Transverse colon (tissue), 4 donors: Measurements from ENCODE around the gene C3orf20. TPM values are rescaled to one million over a fixed set of nuclear protein-coding genes. Genes with fewer than 3 reads are reported as not detected.
A peak's percentile ranks its signal among the peaks of the same experiment; 100 is the strongest.

Experiments used
- DNase-seq: peaks from one replicate; pipeline ENCODE4 v3.0.0-alpha.2; 2019
- H3K27ac ChIP-seq, 4 donors: fragments of 200-600 bp; sonication (generic); 2 replicates each; pipeline ENCODE4 v1.5.1; 2016 to 2018; ENCODE audit warnings: inconsistent platforms in 4 of 4
- H3K27me3 ChIP-seq: fragments of 200-600 bp; sonication (generic); 2 replicates; pipeline ENCODE4 v1.5.1; 2017; ENCODE audit warnings: inconsistent platforms
- H3K36me3 ChIP-seq, 4 donors: fragments of 200-600 bp; sonication (generic); 2 replicates each; pipeline ENCODE4 v1.5.1; 2017 to 2019; ENCODE audit warnings: inconsistent platforms in 4 of 4
- H3K4me1 ChIP-seq, 4 donors: fragments of 200-600 bp; sonication (generic); 2 replicates each; pipeline ENCODE4 v1.5.1; 2017 to 2020; ENCODE audit warnings: inconsistent platforms in 4 of 4
- H3K4me3 ChIP-seq, 4 donors: fragments of 200-600 bp; sonication (generic); 1 replicate in 1 of 4; 2 replicates in 3 of 4; pipeline versions ENCODE4 v1.5.1 to v1.6.1; 2017 to 2019; ENCODE audit warnings: inconsistent platforms in 4 of 4
- H3K9me3 ChIP-seq, 2 donors: fragments of 200-600 bp; sonication (generic); 2 replicates each; pipeline ENCODE4 v1.5.1; 2017 to 2019; ENCODE audit warnings: inconsistent platforms in 2 of 2
- CTCF ChIP-seq, 5 experiments: fragments of 200-600 bp in 3 of 5; fragments of 450-650 bp in 2 of 5; sonication (generic) in 3 of 5; IDR thresholded peaks; 1 replicate in 2 of 5; 2 replicates in 3 of 5; pipeline ENCODE4 v1.5.1; 2016 to 2017; ENCODE audit warnings: antibody characterized with exemption in 5 of 5, inconsistent platforms in 3 of 5, mild to moderate bottlenecking in 2 of 5, moderate library complexity in 1 of 5
- EP300 ChIP-seq: sonication (generic); formaldehyde crosslinking; IDR thresholded peaks from one replicate; pipeline ENCODE4 v1.6.1; 2017; ENCODE audit warnings: antibody characterized with exemption, low read depth
- POLR2A ChIP-seq: fragments of 450-650 bp; IDR thresholded peaks from one replicate; pipeline ENCODE4 v1.6.1; 2016; ENCODE audit warnings: antibody characterized with exemption, mild to moderate bottlenecking, moderate library complexity
- POLR2AphosphoS5 ChIP-seq, 3 donors: sonication (generic); formaldehyde crosslinking; IDR thresholded peaks; one replicate each; pipeline ENCODE4 v1.6.1; 2016; ENCODE audit warnings: antibody characterized with exemption in 3 of 3
- WGBS, 2 donors: methylation state at CpG; one replicate each; pipeline ENCODE4 v1.1.5; 2018; ENCODE audit warnings: low coverage in 1 of 2; 5-methylcytosine and 5-hydroxymethylcytosine counted together
- in situ Hi-C, 4 donors: fragments of 200-750 bp; cut with MboI; loops; one replicate each; pipeline versions ENCODE4 v1.15.0 to v1.15.1; 2017; ENCODE audit warnings: low sequenced_read_pairs in 3 of 4, low pct_ligation_motif_present in 1 of 4, low pct_unique_long_range_greater_than_20kb in 1 of 4
- intact Hi-C: fragments of 100-400 bp; cut with DNase I; formaldehyde crosslinking; loops from one replicate; pipeline ENCODE4 v1.15.1; 2023; ENCODE audit warnings: low total_unique reads
- total RNA-seq, 4 donors: library from RNA; depleted of rRNA; stranded (reverse); fragments of >200 nt; gene quantifications; one replicate each; pipeline ENCODE4 v1.1.0, GENCODE V29; 2016

The C3orf20 gene
- total RNA-seq, 4 donors from 2014 or later: not detected

- no peak overlapping the region for H3K27ac ChIP-seq
- in situ Hi-C loops: no loop called here
Observed at GRCh38 chr3:14779069-14779685, 104.2 kb downstream of the C3orf20 start.

GRCh38 chr3:14780927-14781507, 106.1 kb downstream of the C3orf20 start:
- H3K4me3 ChIP-seq: no peak overlapping the region
- 37 to 47% methylated on average over 5 to 12 of the region's 12 CpGs for WGBS, 2 donors
- peaks cover 0 to 4% of the 10 kb centered on the region in 2 donors for H3K9me3 ChIP-seq
- no peaks in the 10 kb centered on the region for H3K27me3 ChIP-seq
- TF ChIP-seq POLR2AphosphoS5 (IDR thresholded peaks at IDR 0.05) (no peak), POLR2A (no peak), CTCF (IDR thresholded peaks at IDR 0.05) (peak; percentile 39 to 58 (median 50)), EP300 (no peak)
- DNase-seq: peak; percentile 62
- intact Hi-C loops (no loop called here), in situ Hi-C loops (loop anchor here in 1 of 4 donors (10.0 kb wide), 1 partner anchor 134 kb away; no protein-coding TSS in a partner anchor)
- no peaks in the 10 kb centered on the region for H3K4me1 ChIP-seq
- H3K27ac ChIP-seq: no peak overlapping the region
- H3K36me3 ChIP-seq: no peaks in the 10 kb centered on the region

More at GRCh38 chr3:14779069-14779685, 104.2 kb downstream of the C3orf20 start:
- H3K4me1 ChIP-seq: no peaks in the 10 kb centered on the region
- H3K27me3 ChIP-seq: no peaks in the 10 kb centered on the region
- DNase-seq: no peak
- intact Hi-C loops: no loop called here
- no peaks in the 10 kb centered on the region for H3K36me3 ChIP-seq
- no peak for TF ChIP-seq CTCF (IDR thresholded peaks at IDR 0.05)
- no peak for TF ChIP-seq POLR2A
- TF ChIP-seq EP300: no peak
- no peak for TF ChIP-seq POLR2AphosphoS5 (IDR thresholded peaks at IDR 0.05)
- WGBS, 2 donors: 91 to 100% methylated on average over 2 of the region's 2 CpGs
- peaks cover 0 to 4% of the 10 kb centered on the region in 2 donors for H3K9me3 ChIP-seq
- no peak overlapping the region for H3K4me3 ChIP-seq

- intact Hi-C loops (no loop called here), in situ Hi-C loops (loop anchor here in 1 of 4 donors (10.0 kb wide), 1 partner anchor 131 kb away; no protein-coding TSS in a partner anchor)
- 67 to 69% methylated on average over 1 to 2 of the region's 2 CpGs for WGBS, 2 donors
- no peak for DNase-seq
- TF ChIP-seq EP300 (no peak), CTCF (IDR thresholded peaks at IDR 0.05) (no peak), POLR2AphosphoS5 (IDR thresholded peaks at IDR 0.05) (no peak), POLR2A (no peak)
- Histone ChIP-seq H3K4me3 (no peak overlapping the region), H3K27ac (no peak overlapping the region), H3K9me3 (peaks cover 0 to 4% of the 10 kb centered on the region in 2 donors), H3K4me1 (no peaks in the 10 kb centered on the region), H3K27me3 (no peaks in the 10 kb centered on the region), H3K36me3 (no peaks in the 10 kb centered on the region)
Observed at GRCh38 chr3:14783480-14784086, 108.6 kb downstream of the C3orf20 start.

GRCh38 chr3:14784087-14784681, 109.2 kb downstream of the C3orf20 start:
- no peak overlapping the region for H3K27ac ChIP-seq
- no peaks in the 10 kb centered on the region for H3K4me1 ChIP-seq
- no peaks in the 10 kb centered on the region for H3K9me3 ChIP-seq
- H3K4me3 ChIP-seq: no peak overlapping the region
- no peak for DNase-seq
- intact Hi-C loops: no loop called here
- in situ Hi-C loops: loop anchor here in 1 of 4 donors (10.0 kb wide), 1 partner anchor 131 kb away; no protein-coding TSS in a partner anchor
- no peaks in the 10 kb centered on the region for H3K36me3 ChIP-seq
- no peaks in the 10 kb centered on the region for H3K27me3 ChIP-seq
- WGBS, 2 donors: 0 to 70% methylated on average over 1 to 8 of the region's 8 CpGs
- no peak for TF ChIP-seq EP300
- TF ChIP-seq CTCF (IDR thresholded peaks at IDR 0.05): no peak
